GM21360 (cell line): Measurements from ENCODE around the gene SPRY2.
"Not testable (repeated sequence)": the region's sequence is repeated elsewhere in the genome, so short reads cannot be mapped to it uniquely, and the experiment has no call there.

ENCODE experiments used
- ATAC-seq: cut with Tn5 transposase; IDR thresholded peaks from one replicate; pipeline ENCODE4 v1.9.1; 2021; ENCODE audit warnings: mild to moderate bottlenecking, moderate library complexity; ENCODE audit not compliant: unreplicated experiment

Gene SPRY2

DNA sequence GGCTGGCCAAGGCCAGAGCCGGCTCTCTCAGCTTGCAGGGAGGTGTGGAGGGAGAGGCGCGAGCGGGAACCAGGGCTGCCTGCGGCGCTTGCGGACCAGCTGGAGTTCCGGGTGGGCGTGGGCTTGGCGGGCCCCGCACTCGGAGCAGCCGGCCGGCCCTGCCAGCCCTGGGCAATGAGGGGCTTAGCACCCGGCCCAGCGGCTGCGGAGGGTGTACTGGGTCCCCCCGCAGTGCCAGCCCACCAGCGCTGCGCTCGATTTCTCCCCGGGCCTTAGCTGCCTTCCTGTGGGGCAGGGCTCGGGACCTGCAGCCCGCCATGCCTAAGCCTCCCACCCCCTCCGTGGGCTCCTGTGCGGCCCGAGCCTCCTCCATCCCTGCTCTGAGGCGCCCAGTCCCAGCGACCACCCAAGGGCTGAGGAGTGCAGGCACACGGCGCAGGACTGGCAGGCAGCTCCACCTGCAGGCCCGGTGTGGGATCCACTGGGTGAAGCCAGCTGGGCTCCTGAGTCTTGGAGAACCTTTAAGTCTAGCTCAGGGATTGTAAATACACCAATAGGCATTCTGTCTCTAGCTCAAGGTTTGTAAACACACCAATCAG lies 14.7 kb upstream of the SPRY2 start:
- not testable (repeated sequence) for ATAC-seq

- no peak for ATAC-seq
Measured at GRCh38 chr13:80348750-80349149, 7.8 kb upstream of the SPRY2 start.

- no peak for ATAC-seq
Measured at GRCh38 chr13:80348314-80348713, 7.4 kb upstream of the SPRY2 start.

DNA sequence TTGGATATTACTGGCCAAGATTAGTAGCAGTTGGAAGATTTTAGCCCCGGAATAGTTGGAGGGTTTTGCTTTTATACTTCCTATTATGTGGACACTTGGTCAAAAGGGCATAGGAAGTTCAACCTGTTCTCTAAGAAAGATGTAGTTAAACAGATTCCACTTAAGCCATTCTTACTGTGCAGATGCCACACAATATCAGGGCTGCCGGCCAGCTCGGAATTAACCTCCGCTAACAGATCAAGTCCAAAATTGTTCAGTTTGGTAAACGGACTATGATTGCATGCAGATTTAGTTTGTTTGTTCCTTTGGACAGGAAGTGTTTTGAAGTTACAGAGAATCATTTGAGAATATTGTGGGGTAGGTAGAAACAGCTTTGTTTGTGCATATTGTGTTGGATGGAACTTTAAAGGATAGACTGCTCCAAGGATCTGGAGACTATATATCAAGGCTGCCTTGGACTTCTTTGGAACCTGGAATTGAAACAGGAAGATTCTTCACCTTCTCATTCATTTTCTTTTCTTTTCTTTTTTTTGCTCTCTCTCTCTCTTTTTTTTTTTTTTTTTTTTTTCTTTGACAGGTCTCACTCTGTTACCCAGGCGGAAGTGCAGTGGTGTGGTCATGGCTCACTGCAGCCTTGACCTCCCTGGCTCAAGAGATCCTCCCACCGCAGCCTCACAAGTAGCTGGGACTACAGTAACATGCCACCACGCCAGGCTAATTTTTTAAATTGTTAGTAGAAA lies 5.0 kb upstream of the SPRY2 start:
- ATAC-seq: no peak

GRCh38 chr13:80344032-80344431 lies 3.1 kb upstream of the SPRY2 start:
- not testable (repeated sequence) for ATAC-seq

DNA sequence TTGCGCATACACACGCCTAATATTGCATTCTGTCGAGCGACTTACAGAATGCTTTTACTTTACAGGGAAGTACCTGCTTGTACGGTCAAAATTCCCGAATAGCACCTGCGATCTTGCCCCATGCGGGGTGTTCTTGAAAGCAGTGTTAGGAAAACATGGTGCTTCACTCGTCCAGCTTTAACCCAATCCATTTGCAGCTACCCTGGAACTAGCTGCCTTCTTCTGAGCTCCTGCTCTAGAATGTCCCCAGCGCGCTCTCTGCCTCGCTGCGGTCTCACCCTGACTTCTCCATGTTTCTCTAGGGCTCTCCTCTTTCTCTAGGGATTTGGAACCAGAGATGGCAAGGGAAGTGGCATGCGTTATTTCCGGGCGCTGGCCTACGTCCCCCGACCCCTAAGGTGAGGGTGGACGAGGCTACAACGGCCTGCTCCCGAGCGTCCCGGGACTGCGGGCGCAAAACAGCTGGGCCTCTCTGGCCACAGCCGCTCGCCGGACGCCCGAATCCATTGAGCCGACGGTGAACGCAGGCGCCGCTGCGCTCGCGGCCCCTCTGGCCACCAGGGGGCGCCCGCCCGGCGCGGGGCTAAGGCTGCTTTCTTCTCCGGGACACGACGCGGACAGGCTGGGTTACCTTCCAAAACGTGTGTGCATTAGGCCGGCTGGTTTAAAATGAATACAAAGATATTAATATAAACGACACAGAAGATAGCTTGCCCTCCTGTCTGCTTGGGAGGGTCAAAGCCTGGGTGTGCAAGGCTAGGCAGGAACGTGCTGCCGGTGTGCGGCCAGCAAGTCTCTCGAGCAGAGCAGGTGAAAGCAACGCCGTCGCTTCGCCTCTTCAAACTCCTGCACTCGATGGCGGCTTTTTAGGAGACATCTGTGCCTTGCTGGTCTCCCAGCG lies 1.8 kb upstream of the SPRY2 start:
- peak; percentile 69 for ATAC-seq

GRCh38 chr13:80341756-80342370 lies 937 bp upstream of the SPRY2 start:
- ATAC-seq: no peak

- ATAC-seq: peak; percentile 5
Measured at GRCh38 chr13:80340651-80341100, 250 bp downstream of the SPRY2 start.

DNA sequence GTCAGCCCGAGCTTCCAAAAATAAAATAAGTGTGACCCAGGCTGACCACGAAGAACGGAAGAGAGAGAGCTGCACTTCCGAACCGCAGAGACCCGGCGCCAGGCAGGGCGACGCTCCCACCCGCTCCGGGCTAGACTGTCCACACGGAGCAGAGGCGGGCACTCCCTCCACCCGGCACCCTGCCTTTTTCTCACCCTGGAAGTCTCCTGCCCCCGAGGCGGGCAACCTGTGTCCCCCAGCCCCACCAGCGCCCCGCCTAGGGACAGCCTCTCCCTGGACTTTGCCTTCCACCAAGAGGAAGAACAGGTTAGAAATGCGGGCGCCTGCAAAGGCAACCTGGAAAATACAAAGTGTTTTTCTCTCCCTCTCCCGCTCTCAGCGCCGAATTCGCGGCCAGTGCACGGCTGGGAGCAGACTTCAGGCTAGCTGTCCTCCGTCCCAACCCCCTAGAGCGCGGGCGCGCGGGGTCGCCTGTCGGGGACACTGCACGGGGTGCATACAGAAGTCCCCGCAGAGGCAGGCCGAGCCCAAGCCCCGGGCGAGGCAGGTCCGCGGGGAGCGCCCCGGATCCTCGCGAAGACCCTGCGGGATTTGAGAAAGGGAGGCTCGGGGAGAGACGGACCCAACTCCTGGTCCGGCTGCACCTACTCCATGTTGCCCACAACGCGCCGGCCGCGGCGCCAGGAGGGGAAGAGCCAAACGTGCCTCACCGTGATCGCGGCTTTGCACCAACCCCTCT lies 845 bp downstream of the SPRY2 start:
- ATAC-seq: no peak

DNA sequence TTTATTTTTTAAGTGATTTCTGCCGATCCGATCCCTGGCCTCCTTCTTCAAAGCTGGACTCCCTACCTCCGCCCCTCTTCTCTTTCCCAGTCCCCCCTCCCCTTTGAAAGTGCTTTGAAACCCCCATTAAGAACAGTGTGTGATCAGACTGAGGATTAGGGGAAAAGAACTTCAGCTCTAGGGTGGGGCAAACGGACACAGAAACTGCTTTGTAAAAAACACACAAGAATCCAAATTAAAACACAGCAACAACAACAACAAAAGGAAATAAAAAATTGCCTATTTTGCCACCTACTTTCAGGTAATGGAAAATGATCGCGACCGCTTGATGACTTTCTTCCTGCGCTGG lies 1.4 kb downstream of the SPRY2 start:
- no peak for ATAC-seq

- ATAC-seq: peak; percentile 23
Measured at GRCh38 chr13:80338781-80339562, 2.0 kb downstream of the SPRY2 start.

DNA sequence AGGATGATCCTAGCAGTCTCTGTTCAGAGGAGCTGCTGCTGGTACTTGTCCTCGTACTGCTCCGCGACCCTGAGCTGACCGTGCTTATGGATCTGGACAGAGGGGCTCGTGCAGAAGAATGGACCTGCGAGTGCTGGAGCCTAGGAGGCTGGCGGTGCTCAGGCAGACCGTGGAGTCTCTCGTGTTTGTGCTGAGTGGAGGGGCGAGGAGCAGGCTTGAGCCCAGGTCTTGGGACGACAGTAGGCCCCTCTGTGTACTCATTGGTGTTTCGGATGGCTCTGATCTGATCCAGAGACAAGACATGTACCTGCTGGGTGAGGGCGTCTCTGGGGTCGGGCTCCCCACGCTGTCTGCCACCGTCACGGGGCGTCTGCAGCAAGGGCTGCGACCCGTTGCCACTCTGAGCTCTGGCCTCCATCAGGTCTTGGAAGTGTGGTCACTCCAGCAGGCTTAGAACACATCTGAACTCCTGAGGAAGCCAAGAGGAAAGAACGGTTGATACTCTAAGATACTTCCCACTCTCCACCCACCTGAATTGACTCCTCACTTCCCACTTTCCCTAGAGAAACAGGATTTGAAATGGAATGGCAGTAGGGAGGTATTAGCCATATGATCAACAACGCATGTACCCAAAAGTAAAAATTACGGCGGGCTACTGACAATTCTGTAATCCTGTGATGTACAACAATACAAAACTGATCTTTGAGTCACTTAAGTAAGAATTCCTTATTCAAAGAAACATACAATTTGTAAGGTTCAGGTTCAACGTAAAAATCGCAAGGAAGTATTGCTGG lies 3.4 kb downstream of the SPRY2 start:
- ATAC-seq: no peak

DNA sequence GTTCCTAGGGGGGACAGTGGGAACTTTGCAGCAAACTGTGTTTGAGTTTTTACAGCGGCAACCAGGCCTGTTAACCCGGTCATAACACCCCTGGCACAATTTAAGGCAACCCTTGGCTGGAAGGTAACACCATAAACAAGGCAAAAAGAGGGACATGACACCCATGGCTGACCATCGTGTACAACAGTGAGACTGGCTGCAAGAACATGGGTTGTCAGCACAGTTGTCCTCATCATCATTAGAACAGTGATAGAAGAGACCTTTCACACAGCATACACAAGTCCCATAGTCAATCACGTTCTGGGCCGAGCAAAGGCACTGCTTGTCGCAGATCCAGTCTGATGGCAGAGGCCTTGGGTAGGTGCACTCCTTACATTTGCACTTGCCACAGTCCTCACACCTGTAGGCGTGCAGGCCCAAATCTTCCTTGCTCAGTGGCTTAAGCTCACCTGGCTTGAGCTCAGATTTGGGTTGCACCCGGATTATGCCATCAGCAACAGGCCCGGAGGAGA lies 4.1 kb downstream of the SPRY2 start:
- no peak for ATAC-seq

DNA sequence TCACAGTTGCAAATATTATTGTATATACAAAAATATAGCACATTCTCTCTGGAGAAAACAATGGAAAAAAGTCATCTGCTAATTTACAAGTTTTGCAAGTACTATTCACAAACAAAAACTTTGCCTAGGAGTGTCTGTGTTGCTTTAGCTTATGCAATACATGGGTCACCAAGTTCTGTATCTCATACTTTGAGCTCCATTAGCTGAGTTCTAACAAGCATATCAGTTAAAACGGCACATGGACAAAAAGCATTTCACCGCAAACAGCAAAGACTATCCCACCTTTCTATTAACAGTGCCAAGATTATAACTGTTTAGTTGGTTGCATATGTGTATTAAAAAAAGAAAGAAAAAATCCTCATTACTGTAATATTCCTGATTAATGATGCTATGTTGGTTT lies 4.6 kb downstream of the SPRY2 start:
- ATAC-seq: no peak

- no peak for ATAC-seq
Measured at GRCh38 chr13:80334597-80335260, 6.2 kb downstream of the SPRY2 start.

DNA sequence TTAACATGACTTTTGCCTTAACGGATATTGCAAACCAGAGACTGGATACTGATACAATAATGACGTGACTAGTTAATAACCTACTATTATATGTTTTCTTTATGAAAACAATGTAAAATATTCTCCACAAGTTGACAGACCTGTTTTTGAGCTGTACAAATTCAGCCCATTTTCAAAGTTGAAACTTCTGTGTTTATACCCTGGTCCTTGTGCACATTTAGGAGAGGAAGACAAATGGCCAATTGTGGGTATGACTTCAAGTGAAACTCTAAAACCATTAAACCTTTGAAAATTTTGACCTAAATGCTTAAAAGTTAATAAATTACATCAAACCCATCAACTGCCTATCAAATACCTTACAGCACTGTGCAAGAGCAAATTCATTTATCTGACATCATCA lies 8.9 kb downstream of the SPRY2 start:
- no peak for ATAC-seq

DNA sequence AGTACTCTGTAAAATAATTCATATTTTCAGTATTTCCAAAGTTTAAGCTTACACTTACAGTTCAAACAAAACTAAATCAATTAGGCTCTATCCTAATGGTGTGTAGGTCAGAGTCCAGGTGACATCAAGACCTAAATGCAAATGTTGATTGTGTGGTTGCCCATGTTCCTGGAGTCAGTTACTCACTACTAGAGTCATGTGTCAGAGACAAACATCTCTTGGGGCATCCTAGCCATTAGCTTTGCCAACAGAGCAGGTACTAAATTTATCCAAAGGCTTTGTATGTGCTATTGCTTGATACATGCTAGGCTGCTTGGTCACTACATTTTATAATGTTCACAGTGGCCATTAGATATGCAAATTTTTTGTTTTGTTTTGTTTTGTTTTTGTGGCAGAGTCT lies 11.7 kb downstream of the SPRY2 start:
- no peak for ATAC-seq

DNA sequence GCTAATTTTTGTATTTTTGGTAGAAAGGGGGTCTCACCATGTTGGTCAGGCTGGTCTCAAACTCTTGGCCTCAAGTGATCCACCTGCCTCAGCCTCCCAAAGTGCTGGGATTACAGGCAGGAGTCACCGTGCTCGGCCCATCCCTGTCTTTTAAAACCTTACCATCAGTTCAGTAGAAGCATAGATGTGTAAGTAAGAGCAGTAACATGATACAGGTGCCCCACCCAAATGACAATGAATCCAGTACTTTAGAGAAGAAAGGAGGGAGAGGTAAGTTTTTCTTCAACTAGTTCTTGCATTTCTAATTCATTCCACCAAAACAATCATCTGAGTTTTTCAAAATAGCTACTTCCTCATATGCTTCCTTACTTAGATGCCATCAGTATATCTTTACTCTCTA lies 21.9 kb downstream of the SPRY2 start:
- no peak for ATAC-seq
